Liver (tissue), 9 donors: ENCODE measurements around the gene CCDC51. TPM values are rescaled to one million over a fixed set of nuclear protein-coding genes. Genes with fewer than 3 reads are reported as not detected.

Experiments
- DNase-seq: peaks from one replicate; pipeline ENCODE4 v3.0.0-alpha.2; 2017; ENCODE audit warnings: low spot score
- H3K27ac ChIP-seq, 2 donors: one replicate each; pipeline ENCODE4 v1.7.0; 2013; ENCODE audit warnings: inconsistent platforms in 2 of 2, low read length in 2 of 2, control low read depth in 1 of 2, low read depth in 1 of 2, mild to moderate bottlenecking in 1 of 2
- H3K27me3 ChIP-seq, 4 donors: one replicate each; pipeline versions ENCODE4 v1.6.1 to v1.7.0; 2013; ENCODE audit warnings: low read length in 3 of 4, inconsistent platforms in 1 of 4, mild to moderate bottlenecking in 1 of 4, moderate library complexity in 1 of 4; ENCODE audit not compliant: control insufficient read depth in 4 of 4, insufficient read depth in 4 of 4
- H3K36me3 ChIP-seq, 4 donors: one replicate each; pipeline versions ENCODE4 v1.6.1 to v1.7.0; 2013; ENCODE audit warnings: low read length in 3 of 4, mild to moderate bottlenecking in 3 of 4, low read depth in 1 of 4, moderate library complexity in 1 of 4; ENCODE audit not compliant: control insufficient read depth in 4 of 4, insufficient read depth in 3 of 4
- H3K4me1 ChIP-seq, 4 donors: one replicate each; pipeline versions ENCODE4 v1.6.1 to v1.7.0; 2013; ENCODE audit warnings: low read length in 3 of 4, mild to moderate bottlenecking in 3 of 4, moderate library complexity in 1 of 4; ENCODE audit not compliant: control insufficient read depth in 4 of 4, insufficient read depth in 4 of 4
- H3K4me3 ChIP-seq, 3 donors: one replicate each; pipeline versions ENCODE4 v1.6.1 to v1.7.0; 2013; ENCODE audit warnings: low read length in 3 of 3, control low read depth in 1 of 3, low read depth in 1 of 3, mild to moderate bottlenecking in 1 of 3
- H3K9ac ChIP-seq, 2 donors: one replicate each; pipeline ENCODE4 v1.7.0; 2013; ENCODE audit warnings: low read length in 2 of 2, mild to moderate bottlenecking in 2 of 2, moderate library complexity in 2 of 2, control low read depth in 1 of 2, low read depth in 1 of 2
- H3K9me3 ChIP-seq, 4 donors: one replicate each; pipeline versions ENCODE4 v1.6.1 to v1.7.0; 2013; ENCODE audit warnings: low read length in 3 of 4; ENCODE audit not compliant: control insufficient read depth in 4 of 4
- FOXA1 ChIP-seq: IDR thresholded peaks from 2 replicates; pipeline ENCODE4 v1.6.1; 2016; ENCODE audit warnings: antibody characterized with exemption
- FOXA2 ChIP-seq: IDR thresholded peaks from 2 replicates; pipeline ENCODE4 v1.6.1; 2016; ENCODE audit warnings: antibody characterized with exemption
- GABPA ChIP-seq, 2 donors: IDR thresholded peaks in 1 of 2; conservative IDR thresholded peaks in 1 of 2; 2 replicates each; pipeline ENCODE4 v1.6.1; 2016; ENCODE audit warnings: antibody characterized with exemption in 2 of 2, mild to moderate bottlenecking in 1 of 2, moderate library complexity in 1 of 2
- HNF4A ChIP-seq, 2 donors: conservative IDR thresholded peaks; 2 replicates each; pipeline ENCODE4 v1.6.1; 2016; ENCODE audit warnings: antibody characterized with exemption in 2 of 2, mild to moderate bottlenecking in 2 of 2
- HNF4G ChIP-seq: IDR thresholded peaks from 2 replicates; pipeline ENCODE4 v1.6.1; 2016; ENCODE audit warnings: antibody characterized with exemption
- NR2F2 ChIP-seq: IDR thresholded peaks from 2 replicates; pipeline ENCODE4 v1.6.1; 2016; ENCODE audit warnings: antibody characterized with exemption
- RAD21 ChIP-seq, 2 donors: IDR thresholded peaks; 2 replicates each; pipeline ENCODE4 v1.6.1; 2016; ENCODE audit warnings: antibody characterized with exemption in 2 of 2, mild to moderate bottlenecking in 2 of 2
- SP1 ChIP-seq: IDR thresholded peaks from 2 replicates; pipeline ENCODE4 v1.6.1; 2018; ENCODE audit warnings: antibody characterized with exemption, mild to moderate bottlenecking
- TAF1 ChIP-seq: conservative IDR thresholded peaks from 2 replicates; pipeline ENCODE4 v1.6.1; 2016; ENCODE audit warnings: antibody characterized with exemption, mild to moderate bottlenecking
- YY1 ChIP-seq: IDR thresholded peaks from 2 replicates; pipeline ENCODE4 v1.6.1; 2016; ENCODE audit warnings: antibody characterized with exemption, mild to moderate bottlenecking
- WGBS: extraction: QIAGEN DNeasy Blood & Tissue Kit; methylation state at CpG from one replicate; pipeline ENCODE4 v1.1.7; 2013; 5-methylcytosine and 5-hydroxymethylcytosine counted together
- polyA plus RNA-seq, 2 donors: library from polyadenylated mRNA; stranded (reverse) in 1 of 2; unstranded in 1 of 2; fragments of 200-250 nt in 1 of 2; fragments of >200 nt in 1 of 2; fragmentation: Nextera tagmentation in 1 of 2; extraction: Ambion mirVana in 1 of 2; gene quantifications; one replicate each; pipeline versions ENCODE4 v1.2.1 to v1.2.3, GENCODE V29; 2013 to 2015
- total RNA-seq, 2 donors: library from RNA; depleted of rRNA; stranded (reverse); fragments of >200 nt; gene quantifications; one replicate each; pipeline ENCODE4 v1.2.3, GENCODE V29; 2014
- TF ChIP-seq, protein P1 (sequence below): fragments of 150-350 bp; IDR thresholded peaks from 2 replicates; pipeline ENCODE4 v1.5.1; 2017; ENCODE audit warnings: improper control_type of control experiment, low read depth, low read length; ENCODE audit not compliant: missing input control
- TF ChIP-seq, protein P2 (sequence below): IDR thresholded peaks from 2 replicates; pipeline ENCODE4 v1.6.1; 2016; ENCODE audit warnings: antibody characterized with exemption
- TF ChIP-seq, protein P3 (sequence below): IDR thresholded peaks from 2 replicates; pipeline ENCODE4 v1.6.1; 2016; ENCODE audit warnings: antibody characterized with exemption, mild to moderate bottlenecking
- TF ChIP-seq, protein P4 (sequence below): IDR thresholded peaks from 2 replicates; pipeline ENCODE4 v1.6.1; 2016; ENCODE audit warnings: antibody characterized with exemption
- TF ChIP-seq, protein P5 (sequence below): IDR thresholded peaks from 2 replicates; pipeline ENCODE4 v1.6.1; 2016; ENCODE audit warnings: antibody characterized with exemption
- donor health status: healthy.
- donor health status: healthy.
- donor health status: healthy.
- donor health status: healthy.
- donor health status: healthy.

The CCDC51 gene
- total and polyA plus RNA-seq, 4 donors, result 7.9 to 13.7 (median 11.0) TPM

DNA sequence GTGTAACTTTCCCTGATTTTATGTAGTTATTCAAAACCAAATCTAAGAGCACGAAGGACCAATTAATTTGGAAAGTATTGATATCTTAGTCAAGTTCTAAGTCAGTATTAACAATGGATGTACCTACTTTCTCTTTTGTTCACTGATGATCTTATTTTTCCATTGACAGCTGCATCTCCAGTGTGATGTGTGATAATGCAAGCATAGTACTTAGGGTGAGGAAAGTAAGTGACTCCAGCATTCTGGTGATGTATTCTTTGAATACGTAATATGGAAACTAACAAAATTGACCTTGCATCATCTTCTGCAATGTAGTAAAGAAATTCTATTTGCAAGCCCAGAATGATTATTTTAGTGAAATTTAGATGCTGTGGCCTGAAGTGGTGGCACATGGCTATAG is 45.5 kb downstream of the CCDC51 start:
- Histone ChIP-seq H3K9ac (no peak overlapping the region), H3K36me3 (no peaks in the 10 kb centered on the region), H3K4me3 (no peak overlapping the region), H3K27me3 (no peaks in the 10 kb centered on the region), H3K27ac (no peak overlapping the region), H3K4me1 (no peaks in the 10 kb centered on the region), H3K9me3 (no peaks in the 10 kb centered on the region)
- 86% methylated on average over 2 of the region's 2 CpGs for WGBS
- TF ChIP-seq, protein P1, sequence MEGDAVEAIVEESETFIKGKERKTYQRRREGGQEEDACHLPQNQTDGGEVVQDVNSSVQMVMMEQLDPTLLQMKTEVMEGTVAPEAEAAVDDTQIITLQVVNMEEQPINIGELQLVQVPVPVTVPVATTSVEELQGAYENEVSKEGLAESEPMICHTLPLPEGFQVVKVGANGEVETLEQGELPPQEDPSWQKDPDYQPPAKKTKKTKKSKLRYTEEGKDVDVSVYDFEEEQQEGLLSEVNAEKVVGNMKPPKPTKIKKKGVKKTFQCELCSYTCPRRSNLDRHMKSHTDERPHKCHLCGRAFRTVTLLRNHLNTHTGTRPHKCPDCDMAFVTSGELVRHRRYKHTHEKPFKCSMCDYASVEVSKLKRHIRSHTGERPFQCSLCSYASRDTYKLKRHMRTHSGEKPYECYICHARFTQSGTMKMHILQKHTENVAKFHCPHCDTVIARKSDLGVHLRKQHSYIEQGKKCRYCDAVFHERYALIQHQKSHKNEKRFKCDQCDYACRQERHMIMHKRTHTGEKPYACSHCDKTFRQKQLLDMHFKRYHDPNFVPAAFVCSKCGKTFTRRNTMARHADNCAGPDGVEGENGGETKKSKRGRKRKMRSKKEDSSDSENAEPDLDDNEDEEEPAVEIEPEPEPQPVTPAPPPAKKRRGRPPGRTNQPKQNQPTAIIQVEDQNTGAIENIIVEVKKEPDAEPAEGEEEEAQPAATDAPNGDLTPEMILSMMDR, result no peak
- no peak for TF ChIP-seq TAF1
- TF ChIP-seq, protein P2, sequence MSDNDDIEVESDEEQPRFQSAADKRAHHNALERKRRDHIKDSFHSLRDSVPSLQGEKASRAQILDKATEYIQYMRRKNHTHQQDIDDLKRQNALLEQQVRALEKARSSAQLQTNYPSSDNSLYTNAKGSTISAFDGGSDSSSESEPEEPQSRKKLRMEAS, result no peak
- TF ChIP-seq NR2F2, result no peak
- TF ChIP-seq FOXA1, result no peak
- no peak for TF ChIP-seq SP1
- TF ChIP-seq, protein P3, sequence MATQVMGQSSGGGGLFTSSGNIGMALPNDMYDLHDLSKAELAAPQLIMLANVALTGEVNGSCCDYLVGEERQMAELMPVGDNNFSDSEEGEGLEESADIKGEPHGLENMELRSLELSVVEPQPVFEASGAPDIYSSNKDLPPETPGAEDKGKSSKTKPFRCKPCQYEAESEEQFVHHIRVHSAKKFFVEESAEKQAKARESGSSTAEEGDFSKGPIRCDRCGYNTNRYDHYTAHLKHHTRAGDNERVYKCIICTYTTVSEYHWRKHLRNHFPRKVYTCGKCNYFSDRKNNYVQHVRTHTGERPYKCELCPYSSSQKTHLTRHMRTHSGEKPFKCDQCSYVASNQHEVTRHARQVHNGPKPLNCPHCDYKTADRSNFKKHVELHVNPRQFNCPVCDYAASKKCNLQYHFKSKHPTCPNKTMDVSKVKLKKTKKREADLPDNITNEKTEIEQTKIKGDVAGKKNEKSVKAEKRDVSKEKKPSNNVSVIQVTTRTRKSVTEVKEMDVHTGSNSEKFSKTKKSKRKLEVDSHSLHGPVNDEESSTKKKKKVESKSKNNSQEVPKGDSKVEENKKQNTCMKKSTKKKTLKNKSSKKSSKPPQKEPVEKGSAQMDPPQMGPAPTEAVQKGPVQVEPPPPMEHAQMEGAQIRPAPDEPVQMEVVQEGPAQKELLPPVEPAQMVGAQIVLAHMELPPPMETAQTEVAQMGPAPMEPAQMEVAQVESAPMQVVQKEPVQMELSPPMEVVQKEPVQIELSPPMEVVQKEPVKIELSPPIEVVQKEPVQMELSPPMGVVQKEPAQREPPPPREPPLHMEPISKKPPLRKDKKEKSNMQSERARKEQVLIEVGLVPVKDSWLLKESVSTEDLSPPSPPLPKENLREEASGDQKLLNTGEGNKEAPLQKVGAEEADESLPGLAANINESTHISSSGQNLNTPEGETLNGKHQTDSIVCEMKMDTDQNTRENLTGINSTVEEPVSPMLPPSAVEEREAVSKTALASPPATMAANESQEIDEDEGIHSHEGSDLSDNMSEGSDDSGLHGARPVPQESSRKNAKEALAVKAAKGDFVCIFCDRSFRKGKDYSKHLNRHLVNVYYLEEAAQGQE, result no peak
- TF ChIP-seq, protein P4, sequence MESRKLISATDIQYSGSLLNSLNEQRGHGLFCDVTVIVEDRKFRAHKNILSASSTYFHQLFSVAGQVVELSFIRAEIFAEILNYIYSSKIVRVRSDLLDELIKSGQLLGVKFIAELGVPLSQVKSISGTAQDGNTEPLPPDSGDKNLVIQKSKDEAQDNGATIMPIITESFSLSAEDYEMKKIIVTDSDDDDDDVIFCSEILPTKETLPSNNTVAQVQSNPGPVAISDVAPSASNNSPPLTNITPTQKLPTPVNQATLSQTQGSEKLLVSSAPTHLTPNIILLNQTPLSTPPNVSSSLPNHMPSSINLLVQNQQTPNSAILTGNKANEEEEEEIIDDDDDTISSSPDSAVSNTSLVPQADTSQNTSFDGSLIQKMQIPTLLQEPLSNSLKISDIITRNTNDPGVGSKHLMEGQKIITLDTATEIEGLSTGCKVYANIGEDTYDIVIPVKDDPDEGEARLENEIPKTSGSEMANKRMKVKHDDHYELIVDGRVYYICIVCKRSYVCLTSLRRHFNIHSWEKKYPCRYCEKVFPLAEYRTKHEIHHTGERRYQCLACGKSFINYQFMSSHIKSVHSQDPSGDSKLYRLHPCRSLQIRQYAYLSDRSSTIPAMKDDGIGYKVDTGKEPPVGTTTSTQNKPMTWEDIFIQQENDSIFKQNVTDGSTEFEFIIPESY, result no peak
- no peak for TF ChIP-seq YY1
- no peak for DNase-seq

DNA sequence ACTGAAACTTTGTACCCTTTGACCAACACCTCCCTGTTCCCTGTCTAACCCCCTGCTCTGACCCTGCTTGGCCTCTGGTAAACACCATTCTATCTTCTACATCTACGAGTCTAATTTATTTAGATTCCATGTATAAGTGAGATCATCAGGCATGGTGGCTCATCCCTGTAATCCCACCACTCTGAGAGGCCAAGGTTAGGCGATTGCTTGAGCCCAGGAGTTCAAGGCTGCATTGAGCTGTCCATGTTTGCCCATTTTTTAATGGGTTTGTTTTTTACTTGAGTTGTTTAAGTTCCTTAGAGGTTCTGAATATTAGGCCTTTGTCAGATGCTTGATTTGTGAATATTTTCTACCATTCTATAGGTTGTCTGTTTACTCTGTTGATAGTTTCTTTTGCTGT is 51.0 kb downstream of the CCDC51 start:
- no peaks in the 10 kb centered on the region for H3K36me3 ChIP-seq
- no peaks in the 10 kb centered on the region for H3K27me3 ChIP-seq
- H3K9me3 ChIP-seq, result peaks cover 0 to 5% (median 0%) of the 10 kb centered on the region in 4 donors
- H3K27ac ChIP-seq, result no peak overlapping the region
- TF ChIP-seq YY1 (no peak), HNF4G (no peak), GABPA (IDR thresholded peaks at IDR 0.05 in 1 of 2, conservative IDR thresholded peaks at IDR 0.05 in 1 of 2) (no peak), HNF4A (conservative IDR thresholded peaks at IDR 0.05) (no peak), RAD21 (IDR thresholded peaks at IDR 0.05) (no peak), TAF1 (no peak), FOXA2 (no peak)
- TF ChIP-seq, protein P2, result no peak
- TF ChIP-seq, protein P5, sequence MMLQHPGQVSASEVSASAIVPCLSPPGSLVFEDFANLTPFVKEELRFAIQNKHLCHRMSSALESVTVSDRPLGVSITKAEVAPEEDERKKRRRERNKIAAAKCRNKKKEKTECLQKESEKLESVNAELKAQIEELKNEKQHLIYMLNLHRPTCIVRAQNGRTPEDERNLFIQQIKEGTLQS, result no peak
- TF ChIP-seq, protein P1, result no peak
- no peak overlapping the region for H3K4me3 ChIP-seq
- no peaks in the 10 kb centered on the region for H3K4me1 ChIP-seq
- WGBS, result 65% methylated on average over 2 of the region's 2 CpGs
- DNase-seq, result no peak
- H3K9ac ChIP-seq, result no peak overlapping the region
